Measurements from ENCODE around the gene SDF4.

The SDF4 gene

DNA sequence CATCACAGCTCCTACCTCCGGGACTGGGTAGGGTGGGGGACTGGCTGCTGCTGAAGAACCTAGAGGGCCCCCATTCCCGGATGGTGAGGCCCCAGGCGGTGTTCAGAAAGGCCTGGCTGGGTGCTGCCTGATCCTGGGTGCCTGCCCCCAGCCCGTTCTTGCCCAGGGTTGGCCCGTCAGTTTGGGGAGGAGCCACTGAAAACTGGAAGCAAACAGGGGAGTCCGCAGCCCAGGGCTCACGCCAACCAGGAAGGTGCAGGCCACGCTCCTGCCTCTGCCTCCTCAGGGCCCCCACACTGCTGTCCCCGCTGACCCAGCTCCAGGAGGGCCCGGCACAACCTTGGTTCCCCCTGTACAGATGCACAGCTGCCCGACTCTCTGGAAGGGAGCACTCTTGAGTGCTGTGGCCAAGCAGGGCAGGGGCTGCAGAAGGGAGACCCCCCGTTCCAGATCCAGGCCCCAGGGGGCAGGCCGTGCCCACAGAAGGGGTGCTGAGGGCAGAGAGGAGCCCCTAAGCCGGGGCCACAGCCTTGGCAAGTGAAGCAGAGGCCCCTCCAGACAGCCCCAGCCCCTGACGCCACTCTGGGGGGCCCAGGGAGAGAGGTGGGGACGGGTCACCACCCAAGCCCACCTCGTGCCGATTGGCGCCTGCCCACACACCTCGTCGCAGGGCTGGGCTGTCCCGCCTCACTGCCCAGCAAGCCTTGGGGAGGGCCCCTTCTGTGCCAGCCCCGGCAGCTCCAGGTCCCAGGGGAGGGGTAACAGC, 9.2 kb upstream of the SDF4 start:
- no peak for DNase-seq

GRCh38 chr1:1240348-1240732, 8.5 kb upstream of the SDF4 start:
- no peak for DNase-seq

- no peak for DNase-seq
Measured at GRCh38 chr1:1239614-1240347, 8.0 kb upstream of the SDF4 start.

- DNase-seq, result no peak
Measured at GRCh38 chr1:1239227-1239613, 7.4 kb upstream of the SDF4 start.

DNA sequence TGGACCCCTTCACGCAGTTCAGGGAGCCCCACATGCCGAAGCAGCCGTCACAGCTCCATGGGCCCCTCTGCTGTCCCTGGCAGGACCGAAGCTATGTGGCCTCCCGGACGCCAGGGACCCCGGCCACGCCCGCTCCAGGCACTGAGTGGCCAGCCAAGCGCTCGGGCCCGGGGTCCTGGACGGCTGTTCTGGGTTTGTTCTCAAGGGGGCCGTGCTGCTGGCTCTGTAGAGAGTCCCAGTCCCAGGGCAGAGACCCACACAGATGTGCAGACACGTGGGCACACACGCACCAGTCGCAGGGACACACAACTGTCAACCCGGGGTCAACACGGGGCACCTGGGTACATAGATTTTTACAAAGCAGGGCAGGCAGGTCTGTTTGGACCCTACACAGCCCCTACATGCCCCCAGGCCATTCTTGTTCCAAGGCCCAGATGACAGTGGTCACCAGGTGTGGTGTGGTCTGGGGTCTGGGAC, 6.9 kb upstream of the SDF4 start:
- DNase-seq, result no peak

GRCh38 chr1:1237874-1238701, 6.3 kb upstream of the SDF4 start:
- DNase-seq, result no peak

DNA sequence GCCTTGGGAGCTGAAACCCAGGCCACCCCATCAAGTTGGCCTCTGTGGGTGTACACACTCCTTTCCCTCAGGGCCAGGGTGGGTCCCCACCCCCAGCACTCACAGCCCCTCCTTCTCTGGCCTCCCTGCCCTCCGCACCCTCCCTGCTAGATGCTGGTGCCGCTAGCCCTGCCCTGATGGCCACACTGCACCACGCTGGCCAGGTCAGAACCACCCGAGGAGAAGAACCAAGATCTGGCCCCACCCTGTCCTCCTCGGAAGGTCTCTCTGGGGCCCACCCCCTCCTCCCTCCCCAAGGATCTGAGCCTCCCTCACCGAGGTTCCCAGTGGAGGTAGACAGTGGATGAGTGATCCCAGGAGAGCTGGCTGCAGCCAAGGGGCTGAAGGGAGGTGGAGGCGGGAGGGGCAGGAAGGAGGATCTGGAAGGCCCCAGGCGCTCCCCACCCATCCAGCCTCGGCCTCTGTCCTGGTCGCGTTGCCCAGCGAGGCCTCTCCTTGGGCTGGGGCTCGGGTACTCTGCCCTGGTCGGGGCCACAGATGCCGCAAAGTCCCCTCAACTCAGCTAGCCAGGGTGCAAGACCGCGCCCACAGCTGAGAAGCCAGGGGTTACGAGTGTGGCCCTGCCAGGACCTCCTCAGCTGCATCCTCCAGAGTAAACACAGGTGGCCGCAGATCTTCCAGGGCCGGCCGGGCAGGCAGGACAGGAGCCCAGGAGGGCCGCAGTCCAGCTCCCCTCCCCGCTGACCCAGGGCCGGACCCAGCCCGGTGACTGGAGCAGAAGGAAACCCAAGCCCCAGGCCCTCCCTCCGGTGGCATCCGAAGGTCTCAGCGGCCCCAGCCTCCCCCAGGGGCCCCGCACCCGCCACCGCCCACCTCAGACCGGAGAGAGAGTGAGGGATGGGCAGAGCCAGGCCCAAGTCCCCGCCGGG, 5.4 kb upstream of the SDF4 start:
- DNase-seq, result no peak

GRCh38 chr1:1236176-1236763, 4.5 kb upstream of the SDF4 start:
- DNase-seq, result no peak

DNA sequence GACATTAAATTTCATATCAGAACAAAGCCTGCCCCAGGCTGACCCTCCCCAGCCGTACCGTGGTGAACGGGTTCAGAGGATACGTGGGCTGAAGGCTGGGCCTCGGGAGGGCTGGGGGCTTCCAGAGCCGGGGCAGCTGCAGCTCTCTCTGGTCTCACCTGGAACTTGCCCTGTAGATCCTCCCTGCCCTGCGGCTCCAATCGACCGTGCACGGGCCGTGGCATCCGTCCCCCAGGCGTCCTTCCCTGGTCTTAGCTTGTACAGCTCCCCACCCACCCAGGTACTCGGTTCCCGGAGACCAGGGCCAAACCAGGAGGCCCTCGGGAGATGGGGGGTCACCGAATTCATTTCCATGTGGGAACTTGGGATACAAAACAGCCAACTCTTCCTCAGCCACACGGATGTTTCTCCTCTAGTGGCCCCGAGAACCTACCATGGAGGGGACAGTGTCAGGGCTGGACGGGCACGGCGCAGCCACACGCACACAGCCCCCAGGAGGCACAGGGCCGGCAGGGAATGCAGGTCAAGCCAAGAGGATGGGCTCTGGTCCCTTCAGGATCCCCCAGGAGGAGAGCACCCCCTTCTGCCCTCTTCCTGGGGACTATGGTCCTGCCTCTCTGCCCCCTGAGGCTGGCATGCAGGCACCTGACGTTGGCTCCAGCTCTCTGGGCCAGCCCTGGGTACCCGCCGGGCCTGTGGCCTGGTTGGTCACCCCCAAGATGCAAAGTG, 3.4 kb upstream of the SDF4 start:
- DNase-seq, result no peak

- no peak for DNase-seq
Measured at GRCh38 chr1:1234180-1234808, 2.5 kb upstream of the SDF4 start.

DNA sequence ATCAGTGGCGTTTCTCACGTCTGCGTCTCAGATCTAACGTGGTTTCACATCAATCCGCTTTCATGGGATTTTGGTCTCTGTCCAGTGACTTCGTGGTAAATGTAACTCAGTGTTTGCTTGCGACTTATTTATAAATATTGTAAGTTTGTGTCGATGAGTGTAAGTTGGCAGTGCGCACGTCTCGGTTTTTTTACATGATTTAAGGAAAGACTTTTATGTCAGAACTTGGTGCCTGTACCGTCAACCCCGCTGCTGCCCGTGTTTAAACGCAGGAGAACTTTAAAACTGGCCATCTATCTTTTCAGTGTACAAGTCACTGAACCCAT, 1.7 kb upstream of the SDF4 start:
- DNase-seq, result no peak

DNA sequence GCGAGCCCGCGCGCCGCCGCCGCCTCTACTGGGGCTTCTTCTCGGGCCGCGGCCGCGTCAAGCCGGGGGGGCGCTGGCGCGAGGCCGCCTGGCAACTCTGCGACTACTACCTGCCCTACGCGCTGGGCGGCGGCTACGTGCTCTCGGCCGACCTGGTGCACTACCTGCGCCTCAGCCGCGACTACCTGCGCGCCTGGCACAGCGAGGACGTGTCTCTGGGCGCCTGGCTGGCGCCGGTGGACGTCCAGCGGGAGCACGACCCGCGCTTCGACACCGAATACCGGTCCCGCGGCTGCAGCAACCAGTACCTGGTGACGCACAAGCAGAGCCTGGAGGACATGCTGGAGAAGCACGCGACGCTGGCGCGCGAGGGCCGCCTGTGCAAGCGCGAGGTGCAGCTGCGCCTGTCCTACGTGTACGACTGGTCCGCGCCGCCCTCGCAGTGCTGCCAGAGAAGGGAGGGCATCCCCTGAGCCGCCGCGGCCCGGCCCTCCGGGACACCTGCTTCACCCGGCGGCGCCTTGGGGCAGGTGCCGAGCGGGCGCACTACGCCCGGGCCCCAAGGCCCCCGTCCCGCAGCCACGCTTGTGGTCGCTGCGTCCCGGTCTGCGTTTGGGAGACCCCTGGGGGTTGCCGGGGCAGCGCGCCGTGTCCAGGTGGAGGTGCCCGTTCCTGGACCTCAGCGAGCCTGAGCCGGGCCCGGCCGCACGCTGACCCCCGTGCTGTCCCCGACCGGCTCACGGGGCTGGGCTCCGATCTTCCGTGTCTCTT, 1.2 kb upstream of the SDF4 start:
- no peak for DNase-seq

DNA sequence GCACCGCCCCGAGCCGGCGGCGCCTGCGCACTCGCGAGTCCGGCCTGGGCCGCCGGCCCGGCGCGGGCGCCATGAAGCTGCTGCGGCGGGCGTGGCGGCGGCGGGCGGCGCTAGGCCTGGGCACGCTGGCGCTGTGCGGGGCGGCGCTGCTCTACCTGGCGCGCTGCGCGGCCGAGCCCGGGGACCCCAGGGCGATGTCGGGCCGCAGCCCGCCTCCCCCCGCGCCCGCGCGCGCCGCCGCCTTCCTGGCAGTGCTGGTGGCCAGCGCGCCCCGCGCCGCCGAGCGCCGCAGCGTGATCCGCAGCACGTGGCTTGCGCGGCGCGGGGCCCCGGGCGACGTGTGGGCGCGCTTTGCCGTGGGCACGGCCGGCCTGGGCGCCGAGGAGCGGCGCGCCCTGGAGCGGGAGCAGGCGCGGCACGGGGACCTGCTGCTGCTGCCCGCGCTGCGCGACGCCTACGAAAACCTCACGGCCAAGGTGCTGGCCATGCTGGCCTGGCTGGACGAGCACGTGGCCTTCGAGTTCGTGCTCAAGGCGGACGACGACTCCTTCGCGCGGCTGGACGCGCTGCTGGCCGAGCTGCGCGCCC, 501 bp upstream of the SDF4 start, which contains the start of gene B3GALT6:
Gene B3GALT6 (plus strand): TSS at position 30 of the 588 bp plus-strand sequence. CDS start 42 bp downstream, at position 72.
- no peak for DNase-seq

GRCh38 chr1:1230656-1231399, 973 bp downstream of the SDF4 start:
- DNase-seq, result peak; percentile 58 to 79 (median 72)

DNA sequence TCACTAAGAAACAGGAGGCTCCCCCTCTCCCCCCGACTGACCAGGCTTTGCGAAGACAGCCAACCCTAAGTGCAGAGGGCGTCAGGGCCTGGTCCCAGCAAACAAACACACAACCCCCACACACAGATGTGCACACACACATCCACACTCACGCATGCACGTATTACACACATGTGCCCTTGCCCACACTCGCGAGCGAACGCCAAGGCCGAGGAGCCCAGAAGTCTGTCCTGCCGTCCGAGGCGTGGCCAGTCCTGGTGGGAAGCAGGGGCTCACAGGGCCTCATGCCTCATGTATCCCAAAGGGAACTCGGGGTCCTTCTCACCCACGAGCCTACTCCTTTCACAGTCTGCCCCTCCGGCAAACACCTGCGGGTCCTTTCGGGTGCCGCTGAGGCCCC, 2.0 kb downstream of the SDF4 start:
- DNase-seq, result no peak

DNA sequence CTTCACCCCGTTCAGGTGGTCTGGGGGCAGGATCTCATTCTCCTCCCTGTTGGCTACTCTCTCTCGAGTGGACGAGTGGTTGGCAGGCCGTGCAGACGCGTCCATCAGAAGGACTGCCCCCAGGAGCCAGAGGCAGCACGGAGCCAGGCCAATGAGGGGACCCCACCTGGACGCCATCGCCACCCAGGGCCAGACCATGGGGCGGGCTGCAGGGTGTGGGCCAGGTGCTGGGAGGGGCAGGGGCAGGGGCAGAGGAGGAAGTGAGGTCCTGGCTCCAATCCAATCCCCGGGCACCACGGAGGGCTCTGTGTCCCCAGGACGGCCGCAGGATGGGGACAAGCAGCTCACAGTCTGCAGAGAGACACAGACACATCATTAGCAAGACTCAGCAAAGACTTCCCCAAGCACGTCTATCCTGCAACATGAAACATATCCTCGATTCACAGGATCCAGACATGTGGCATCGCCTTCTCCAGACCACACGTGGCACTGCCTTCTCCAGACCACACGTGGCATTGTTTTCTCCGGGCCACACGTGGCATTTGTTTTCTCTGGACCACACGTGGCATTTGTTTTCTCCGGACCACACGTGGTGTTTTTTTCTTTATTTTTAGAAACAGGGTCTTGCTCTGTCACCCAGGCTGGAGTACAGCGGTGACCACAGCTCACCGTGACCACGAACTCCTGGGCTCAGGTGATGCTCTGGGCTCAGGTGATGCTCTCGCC, 3.0 kb downstream of the SDF4 start:
- no peak for DNase-seq

GRCh38 chr1:1228187-1228586, 3.6 kb downstream of the SDF4 start:
- no peak for DNase-seq

- DNase-seq, result no peak
Measured at GRCh38 chr1:1227386-1227785, 4.4 kb downstream of the SDF4 start.
